Measurements from ENCODE around the gene YEATS4.
A peak's percentile ranks its signal among the peaks of the same experiment; 100 is the strongest.

YEATS4 gene

GRCh38 chr12:69332815-69333358 lies 26.7 kb upstream of the YEATS4 start:
- no peaks in the 10 kb centered on the region for H3K9me3 Mint-ChIP-seq
- no peak overlapping the region for H3K4me3 Mint-ChIP-seq
- no peaks in the 10 kb centered on the region for H3K36me3 Mint-ChIP-seq
- DNase-seq (no peak), ATAC-seq (replicated peaks) (no peak)
- H3K4me1 Mint-ChIP-seq, result peaks cover 7 to 31% of the 10 kb centered on the region in 2 donors
- no peaks in the 10 kb centered on the region for H3K27me3 Mint-ChIP-seq
- H3K27ac Mint-ChIP-seq, result no peak overlapping the region

- ATAC-seq (replicated peaks) (no peak), DNase-seq (no peak)
- peaks cover 9 to 41% of the 10 kb centered on the region in 2 donors for H3K4me1 Mint-ChIP-seq
- H3K4me3 Mint-ChIP-seq, result no peak overlapping the region
- H3K9me3 Mint-ChIP-seq, result no peaks in the 10 kb centered on the region
- no peaks in the 10 kb centered on the region for H3K27me3 Mint-ChIP-seq
- no peak overlapping the region for H3K27ac Mint-ChIP-seq
- H3K36me3 Mint-ChIP-seq, result no peaks in the 10 kb centered on the region
These were observed 25.4 kb upstream of the YEATS4 start for GRCh38 chr12:69334158-69334557.

- H3K36me3 Mint-ChIP-seq, result no peaks in the 10 kb centered on the region
- H3K4me3 Mint-ChIP-seq, result no peak overlapping the region
- no peak for DNase-seq
- no peak overlapping the region for H3K27ac Mint-ChIP-seq
- no peaks in the 10 kb centered on the region for H3K9me3 Mint-ChIP-seq
- H3K27me3 Mint-ChIP-seq, result no peaks in the 10 kb centered on the region
- ATAC-seq (replicated peaks), result peak; percentile 49 to 50
- peaks cover 8 to 24% of the 10 kb centered on the region in 2 donors for H3K4me1 Mint-ChIP-seq
These were observed 22.0 kb upstream of the YEATS4 start for GRCh38 chr12:69337311-69338090.

GRCh38 chr12:69338120-69338859 lies 21.3 kb upstream of the YEATS4 start:
- ATAC-seq (replicated peaks), result peak; percentile 61 to 68
- no peak overlapping the region for H3K27ac Mint-ChIP-seq

GRCh38 chr12:69338936-69339335 lies 20.6 kb upstream of the YEATS4 start:
- H3K4me1 Mint-ChIP-seq, result peaks cover 8 to 24% of the 10 kb centered on the region in 2 donors
- H3K9me3 Mint-ChIP-seq, result no peaks in the 10 kb centered on the region
- DNase-seq (no peak), ATAC-seq (replicated peaks) (no peak)
- no peak overlapping the region for H3K27ac Mint-ChIP-seq
- no peaks in the 10 kb centered on the region for H3K36me3 Mint-ChIP-seq
- H3K4me3 Mint-ChIP-seq, result no peak overlapping the region
- no peaks in the 10 kb centered on the region for H3K27me3 Mint-ChIP-seq

More at GRCh38 chr12:69338120-69338859, 21.3 kb upstream of the YEATS4 start:
- DNase-seq, result no peak
- no peaks in the 10 kb centered on the region for H3K27me3 Mint-ChIP-seq
- peaks cover 8 to 24% of the 10 kb centered on the region in 2 donors for H3K4me1 Mint-ChIP-seq
- no peaks in the 10 kb centered on the region for H3K36me3 Mint-ChIP-seq
- no peak overlapping the region for H3K4me3 Mint-ChIP-seq
- H3K9me3 Mint-ChIP-seq, result no peaks in the 10 kb centered on the region

GRCh38 chr12:69339999-69340398 lies 19.5 kb upstream of the YEATS4 start:
- no peak for DNase-seq
- Mint-ChIP-seq H3K4me1 (peaks cover 8 to 24% of the 10 kb centered on the region in 2 donors), H3K27ac (no peak overlapping the region), H3K27me3 (no peaks in the 10 kb centered on the region), H3K4me3 (no peak overlapping the region), H3K36me3 (no peaks in the 10 kb centered on the region), H3K9me3 (no peaks in the 10 kb centered on the region)
- no peak for ATAC-seq (replicated peaks)

GRCh38 chr12:69341328-69341727 lies 18.2 kb upstream of the YEATS4 start:
- H3K27ac Mint-ChIP-seq, result no peak overlapping the region
- H3K4me3 Mint-ChIP-seq, result no peak overlapping the region
- H3K9me3 Mint-ChIP-seq, result no peaks in the 10 kb centered on the region
- DNase-seq, result no peak
- no peak for ATAC-seq (replicated peaks)
- H3K27me3 Mint-ChIP-seq, result no peaks in the 10 kb centered on the region
- H3K36me3 Mint-ChIP-seq, result no peaks in the 10 kb centered on the region
- peaks cover 8 to 24% of the 10 kb centered on the region in 2 donors for H3K4me1 Mint-ChIP-seq

GRCh38 chr12:69342421-69342820 lies 17.1 kb upstream of the YEATS4 start:
- H3K27me3 Mint-ChIP-seq, result no peaks in the 10 kb centered on the region
- H3K27ac Mint-ChIP-seq, result no peak overlapping the region
- H3K4me1 Mint-ChIP-seq, result peaks cover 6 to 21% of the 10 kb centered on the region in 2 donors
- H3K4me3 Mint-ChIP-seq, result no peak overlapping the region
- no peak for ATAC-seq (replicated peaks)
- no peaks in the 10 kb centered on the region for H3K9me3 Mint-ChIP-seq
- no peak for DNase-seq
- no peaks in the 10 kb centered on the region for H3K36me3 Mint-ChIP-seq

GRCh38 chr12:69343357-69343756 lies 16.2 kb upstream of the YEATS4 start:
- H3K4me3 Mint-ChIP-seq, result no peak overlapping the region
- no peaks in the 10 kb centered on the region for H3K27me3 Mint-ChIP-seq
- no peak overlapping the region for H3K27ac Mint-ChIP-seq
- no peaks in the 10 kb centered on the region for H3K36me3 Mint-ChIP-seq
- peaks cover 5 to 17% of the 10 kb centered on the region in 2 donors for H3K4me1 Mint-ChIP-seq
- no peak for ATAC-seq (replicated peaks)
- no peak for DNase-seq
- no peaks in the 10 kb centered on the region for H3K9me3 Mint-ChIP-seq

GRCh38 chr12:69343885-69344612 lies 15.5 kb upstream of the YEATS4 start:
- Mint-ChIP-seq H3K4me3 (no peak overlapping the region), H3K27ac (no peak overlapping the region), H3K4me1 (peaks cover 6 to 16% of the 10 kb centered on the region in 2 donors), H3K27me3 (no peaks in the 10 kb centered on the region), H3K9me3 (no peaks in the 10 kb centered on the region), H3K36me3 (no peaks in the 10 kb centered on the region)
- no peak for ATAC-seq (replicated peaks)
- no peak for DNase-seq

GRCh38 chr12:69345077-69345476 lies 14.5 kb upstream of the YEATS4 start:
- no peak for ATAC-seq (replicated peaks)
- no peak overlapping the region for H3K27ac Mint-ChIP-seq
- no peaks in the 10 kb centered on the region for H3K36me3 Mint-ChIP-seq
- H3K4me1 Mint-ChIP-seq, result peaks cover 5 to 8% of the 10 kb centered on the region in 2 donors
- H3K27me3 Mint-ChIP-seq, result no peaks in the 10 kb centered on the region
- DNase-seq, result no peak
- H3K9me3 Mint-ChIP-seq, result no peaks in the 10 kb centered on the region
- H3K4me3 Mint-ChIP-seq, result no peak overlapping the region

- no peaks in the 10 kb centered on the region for H3K36me3 Mint-ChIP-seq
- peaks cover 5 to 8% of the 10 kb centered on the region in 2 donors for H3K4me1 Mint-ChIP-seq
- ATAC-seq (replicated peaks) (no peak), DNase-seq (no peak)
- H3K27me3 Mint-ChIP-seq, result no peaks in the 10 kb centered on the region
- no peak overlapping the region for H3K27ac Mint-ChIP-seq
- H3K9me3 Mint-ChIP-seq, result no peaks in the 10 kb centered on the region
- H3K4me3 Mint-ChIP-seq, result no peak overlapping the region
These were observed 13.8 kb upstream of the YEATS4 start for GRCh38 chr12:69345742-69346141.

GRCh38 chr12:69348162-69348938 lies 11.2 kb upstream of the YEATS4 start, which contains the start of gene LYZ:
TSS of gene LYZ (plus strand) at chr12:69348381. CDS start at chr12:69348409, 28 bp downstream.
- ATAC-seq (replicated peaks) (peak; percentile 33 to 63), DNase-seq (no peak)
- Mint-ChIP-seq H3K4me3 (no peak within 1 kb of the TSS), H3K36me3 (no peaks in the 10 kb centered on the region), H3K27me3 (no peaks in the 10 kb centered on the region), H3K27ac (no peak within 1 kb of the TSS), H3K4me1 (peaks cover 5 to 8% of the 10 kb centered on the region in 2 donors), H3K9me3 (no peaks in the 10 kb centered on the region)
